HEK293 (cell line): ENCODE measurements around the gene BUD23.
A peak's percentile ranks its signal among the peaks of the same experiment; 100 is the strongest.

ENCODE experiments used
- CTCF ChIA-PET: fragments of 350-600 bp; formaldehyde crosslinking; extraction: SDS; loops from one replicate; lab custom pipeline; 2021; ENCODE audit warnings: antibody characterized with exemption; lab: Yijun Ruan, JAX
- POLR2A ChIA-PET: fragments of 300-600 bp; formaldehyde crosslinking; extraction: SDS; loops from one replicate; lab custom pipeline; 2020; ENCODE audit warnings: antibody characterized with exemption, inconsistent platforms; lab: Yijun Ruan, JAX
- H3K27ac ChIP-seq: fragments of 200-500 bp; sonication (Bioruptor generic); 2 replicates; pipeline ENCODE4 v1.5.1; 2014; ENCODE audit warnings: low read depth, low read length, control low read depth, inconsistent platforms; ENCODE audit errors: extremely low read depth
- H3K36me3 ChIP-seq, 2 experiments: fragments of 200-500 bp in 1 of 2; sonication (Bioruptor generic) in 1 of 2; 1 replicate in 1 of 2; 2 replicates in 1 of 2; pipeline ENCODE4 v1.5.1; 2014 to 2017; ENCODE audit warnings: inconsistent platforms in 2 of 2, low read length in 2 of 2; ENCODE audit not compliant: control insufficient read depth in 2 of 2, insufficient read depth in 1 of 2
- H3K4me1 ChIP-seq: fragments of 200-500 bp; sonication (Bioruptor generic); 2 replicates; pipeline ENCODE4 v1.5.1; 2014; ENCODE audit warnings: mild to moderate bottlenecking, low read length, inconsistent platforms; ENCODE audit not compliant: control insufficient read depth, insufficient read depth
- H3K4me3 ChIP-seq: 2 replicates; pipeline ENCODE4 v1.5.1; 2011; ENCODE audit warnings: low read depth, mild to moderate bottlenecking, control low read depth, low read length, moderate library complexity
- H3K9me3 ChIP-seq: fragments of 200-500 bp; sonication (Bioruptor generic); 2 replicates; pipeline ENCODE4 v1.5.1; 2014; ENCODE audit warnings: low read depth, low read length, inconsistent platforms; ENCODE audit not compliant: control insufficient read depth, insufficient read depth
- AEBP2 ChIP-seq: fragments of 450-650 bp; formaldehyde crosslinking; IDR thresholded peaks from 2 replicates; pipeline ENCODE4 v1.5.1; 2016; ENCODE audit warnings: missing biosample characterization, missing genetic modification characterization, borderline replicate concordance
- ATF2 ChIP-seq: fragments of 450-650 bp; formaldehyde crosslinking; IDR thresholded peaks from 2 replicates; pipeline ENCODE4 v1.5.1; 2016; ENCODE audit warnings: missing biosample characterization, missing genetic modification characterization, low read depth
- BCL6B ChIP-seq: fragments of 450-650 bp; formaldehyde crosslinking; IDR thresholded peaks from 2 replicates; pipeline ENCODE4 v1.5.1; 2017; ENCODE audit warnings: missing biosample characterization, missing genetic modification characterization
- PRDM2 ChIP-seq: fragments of 450-650 bp; formaldehyde crosslinking; IDR thresholded peaks from 2 replicates; pipeline ENCODE4 v1.5.1; 2016; ENCODE audit warnings: missing biosample characterization, missing genetic modification characterization, borderline replicate concordance
- WT1 ChIP-seq: fragments of 450-650 bp; formaldehyde crosslinking; IDR thresholded peaks from 2 replicates; pipeline ENCODE4 v1.5.1; 2016; ENCODE audit warnings: missing biosample characterization, missing genetic modification characterization
- ZBTB8A ChIP-seq: fragments of 450-650 bp; formaldehyde crosslinking; IDR thresholded peaks from 2 replicates; pipeline ENCODE4 v1.5.1; 2016; ENCODE audit warnings: missing biosample characterization, missing genetic modification characterization
- ZNF10 ChIP-seq: fragments of 450-650 bp; formaldehyde crosslinking; IDR thresholded peaks from 2 replicates; pipeline ENCODE4 v1.5.1; 2017; ENCODE audit warnings: missing biosample characterization, missing genetic modification characterization
- ZNF114 ChIP-seq: fragments of 450-650 bp; formaldehyde crosslinking; IDR thresholded peaks from 2 replicates; pipeline ENCODE4 v1.5.0; 2017; ENCODE audit warnings: missing biosample characterization, missing genetic modification characterization
- ZNF132 ChIP-seq: fragments of 450-650 bp; formaldehyde crosslinking; IDR thresholded peaks from 2 replicates; pipeline ENCODE4 v1.5.1; 2017; ENCODE audit warnings: missing biosample characterization, missing genetic modification characterization, borderline replicate concordance
- ZNF146 ChIP-seq: fragments of 450-650 bp; formaldehyde crosslinking; IDR thresholded peaks from 2 replicates; pipeline ENCODE4 v1.5.1; 2016; ENCODE audit warnings: missing biosample characterization, missing genetic modification characterization
- ZNF18 ChIP-seq: fragments of 450-650 bp; formaldehyde crosslinking; IDR thresholded peaks from 2 replicates; pipeline ENCODE4 v1.5.1; 2016; ENCODE audit warnings: missing biosample characterization, missing genetic modification characterization
- ZNF518A ChIP-seq: fragments of 450-650 bp; formaldehyde crosslinking; conservative IDR thresholded peaks from 2 replicates; pipeline ENCODE4 v1.5.1; 2016; ENCODE audit warnings: low read depth, missing biosample characterization, missing genetic modification characterization
- ZNF624 ChIP-seq: fragments of 450-650 bp; formaldehyde crosslinking; IDR thresholded peaks from 2 replicates; pipeline ENCODE4 v1.5.1; 2017; ENCODE audit warnings: missing biosample characterization, missing genetic modification characterization
- ZNF664 ChIP-seq: fragments of 450-650 bp; formaldehyde crosslinking; IDR thresholded peaks from 2 replicates; pipeline ENCODE4 v1.5.1; 2016; ENCODE audit warnings: missing biosample characterization, missing genetic modification characterization
- ZNF701 ChIP-seq: fragments of 450-650 bp; formaldehyde crosslinking; IDR thresholded peaks from 2 replicates; pipeline ENCODE4 v1.5.1; 2016; ENCODE audit warnings: missing biosample characterization, missing genetic modification characterization
- ZNF768 ChIP-seq: fragments of 450-650 bp; formaldehyde crosslinking; IDR thresholded peaks from 2 replicates; pipeline ENCODE4 v1.5.1; 2018; ENCODE audit warnings: missing biosample characterization, mild to moderate bottlenecking, missing genetic modification characterization
- ZNF777 ChIP-seq: fragments of 450-650 bp; formaldehyde crosslinking; IDR thresholded peaks from 2 replicates; pipeline ENCODE4 v1.5.1; 2017; ENCODE audit warnings: missing biosample characterization, missing genetic modification characterization, borderline replicate concordance
- ZNF792 ChIP-seq: fragments of 450-650 bp; formaldehyde crosslinking; IDR thresholded peaks from 2 replicates; pipeline ENCODE4 v1.5.1; 2016; ENCODE audit warnings: missing biosample characterization, missing genetic modification characterization

Gene BUD23

GRCh38 chr7:73683056-73683787 is at the start of gene BUD23, which contains the start of gene DNAJC30 (continued):
- TF ChIP-seq ZNF10 (no peak), ZNF664 (no peak), ZNF624 (tag by site-specific recombination) (no peak), ZNF132 (tag by site-specific recombination) (no peak), ZNF518A (tag by site-specific recombination) (no peak), ZNF114 (tag by site-specific recombination) (no peak), ZNF777 (0 out of 2 replicates have a peak, but pooled peaks have one; percentile 40), ZBTB8A (0 out of 2 replicates have a peak, but pooled peaks have one; percentile 37), ATF2 (tag by site-specific recombination) (no peak), PRDM2 (tag by site-specific recombination) (no peak), ZNF146 (tag by site-specific recombination) (no peak)

- Histone ChIP-seq H3K9me3 (no peaks in the 10 kb centered on the region), H3K27ac (no peak overlapping the region), H3K4me3 (no peak overlapping the region), H3K36me3 (no peaks in the 10 kb centered on the region), H3K4me1 (0 out of 2 replicates have a peak, but pooled peaks cover 2% of the 10 kb centered on the region)
- CTCF ChIA-PET, result interaction anchor here (0.6 kb wide), 1 partner anchor 27 kb away, joined by 3 read pairs; no protein-coding TSS in a partner anchor
- POLR2A ChIA-PET, result no interaction called here
- TF ChIP-seq ZNF701 (tag by site-specific recombination) (no peak), BCL6B (tag by site-specific recombination) (no peak), ZNF792 (tag by site-specific recombination) (no peak), WT1 (tag by site-specific recombination) (no peak), AEBP2 (tag by site-specific recombination) (no peak), ZNF768 (tag by site-specific recombination) (no peak), ZNF18 (tag by site-specific recombination) (no peak)
These were observed 49.6 kb upstream of the BUD23 start for GRCh38 chr7:73633844-73634243.
